ENCODE results near the gene DNAH11.

- no peak for TF ChIP-seq CTCF (IDR thresholded peaks at IDR 0.05 in 2 of 3, conservative IDR thresholded peaks at IDR 0.05 in 1 of 3; ENCODE audit: insufficient read depth in 2 of 3, low read depth in 1 of 3, low read length in 3 of 3)
- no peak for TF ChIP-seq ZBTB33 (CRISPR knock-in tag; IDR thresholded peaks at IDR 0.05)
- no peak for TF ChIP-seq EZH2 (IDR thresholded peaks at IDR 0.05; ENCODE audit: borderline replicate concordance, low read depth, low read length)
- no peak for TF ChIP-seq FOXA3 (CRISPR knock-in tag; conservative IDR thresholded peaks at IDR 0.05 in 1 of 2, IDR thresholded peaks at IDR 0.05 in 1 of 2)
- TF ChIP-seq ZNF699 (CRISPR knock-in tag; IDR thresholded peaks at IDR 0.05; ENCODE audit: insufficient replicate concordance): no peak
- TF ChIP-seq ZC3H4 (CRISPR knock-in tag; IDR thresholded peaks at IDR 0.05; ENCODE audit: borderline replicate concordance): no peak
- TF ChIP-seq RAD51 (IDR thresholded peaks at IDR 0.05; ENCODE audit: borderline replicate concordance, low read depth): no peak
- TF ChIP-seq CHD4 (IDR thresholded peaks at IDR 0.05; ENCODE audit: insufficient read depth, insufficient replicate concordance, low read depth, low read length, poor library complexity, severe bottlenecking): no peak
- TF ChIP-seq CREM (IDR thresholded peaks at IDR 0.05; ENCODE audit: low read depth): no peak
- TF ChIP-seq SMAD1 (IDR thresholded peaks at IDR 0.05; ENCODE audit: low read depth, low read length, partially characterized antibody): no peak
- TF ChIP-seq HDAC2 (IDR thresholded peaks at IDR 0.05): no peak
- no peak for TF ChIP-seq POLR2AphosphoS5 (IDR thresholded peaks at IDR 0.05; ENCODE audit: control insufficient read depth, insufficient read depth, low read depth, low read length)
- no peak for TF ChIP-seq ELF4 (CRISPR knock-in tag; IDR thresholded peaks at IDR 0.05)
Observed at GRCh38 chr7:21717323-21717722, 174.5 kb downstream of the DNAH11 start.

Measured in K562 (cell line).